ENCODE results near the gene LRRTM4. TPM values are rescaled to one million over a fixed set of nuclear protein-coding genes. Genes with fewer than 3 reads are reported as not detected.

Gene LRRTM4
- total RNA-seq, 1 donor from 2014 or later = 10.6 TPM

- H3K27ac Mint-ChIP-seq (ENCODE audit: unreplicated experiment) = no peak overlapping the region
- no peak overlapping the region for H3K4me3 Mint-ChIP-seq
- H3K4me1 Mint-ChIP-seq = peaks cover 24% of the 10 kb centered on the region
- H3K9me3 Mint-ChIP-seq = peaks cover 2% of the 10 kb centered on the region
- peaks cover 3% of the 10 kb centered on the region for H3K36me3 Mint-ChIP-seq (ENCODE audit: low read depth)
- DNase-seq (ENCODE audit: low read depth, low spot score) = no peak
- no peak for TF ChIP-seq CTCF (conservative IDR thresholded peaks at IDR 0.05)
- no peaks in the 10 kb centered on the region for H3K27me3 Mint-ChIP-seq (ENCODE audit: low read depth)
Observed at GRCh38 chr2:77457665-77458064, 64.5 kb downstream of the LRRTM4 start.

- no peak for DNase-seq (ENCODE audit: low read depth, low spot score)
- no peaks in the 10 kb centered on the region for H3K9me3 Mint-ChIP-seq
- no peak overlapping the region for H3K4me3 Mint-ChIP-seq
- H3K4me1 Mint-ChIP-seq = no peaks in the 10 kb centered on the region
- no peak overlapping the region for H3K27ac Mint-ChIP-seq (ENCODE audit: unreplicated experiment)
- H3K27me3 Mint-ChIP-seq (ENCODE audit: low read depth) = no peaks in the 10 kb centered on the region
- no peaks in the 10 kb centered on the region for H3K36me3 Mint-ChIP-seq (ENCODE audit: low read depth)
- no peak for TF ChIP-seq CTCF (conservative IDR thresholded peaks at IDR 0.05)
Observed at GRCh38 chr2:77443076-77443475, 79.1 kb downstream of the LRRTM4 start.

GRCh38 chr2:77434880-77435279, 87.3 kb downstream of the LRRTM4 start:
- H3K4me1 Mint-ChIP-seq = no peaks in the 10 kb centered on the region
- no peaks in the 10 kb centered on the region for H3K27me3 Mint-ChIP-seq (ENCODE audit: low read depth)
- TF ChIP-seq CTCF (conservative IDR thresholded peaks at IDR 0.05) = peak; percentile 41
- H3K27ac Mint-ChIP-seq (ENCODE audit: unreplicated experiment) = no peak overlapping the region
- DNase-seq (ENCODE audit: low read depth, low spot score) = no peak
- H3K4me3 Mint-ChIP-seq = no peak overlapping the region
- H3K9me3 Mint-ChIP-seq = peaks cover 3% of the 10 kb centered on the region
- no peaks in the 10 kb centered on the region for H3K36me3 Mint-ChIP-seq (ENCODE audit: low read depth)

GRCh38 chr2:77428946-77429345, 93.2 kb downstream of the LRRTM4 start:
- Mint-ChIP-seq H3K4me3 (no peak overlapping the region), H3K27me3 (ENCODE audit: low read depth) (no peaks in the 10 kb centered on the region), H3K27ac (ENCODE audit: unreplicated experiment) (no peak overlapping the region)

GRCh38 chr2:77421971-77422370, 100.2 kb downstream of the LRRTM4 start:
- no peak for TF ChIP-seq CTCF (conservative IDR thresholded peaks at IDR 0.05)

More at GRCh38 chr2:77428946-77429345, 93.2 kb downstream of the LRRTM4 start:
- no peak for TF ChIP-seq CTCF (conservative IDR thresholded peaks at IDR 0.05)
- Mint-ChIP-seq H3K36me3 (ENCODE audit: low read depth) (no peaks in the 10 kb centered on the region), H3K9me3 (peaks cover 3% of the 10 kb centered on the region), H3K4me1 (no peaks in the 10 kb centered on the region)
- no peak for DNase-seq (ENCODE audit: low read depth, low spot score)

GRCh38 chr2:77418537-77418936, 103.6 kb downstream of the LRRTM4 start:
- no peak for DNase-seq (ENCODE audit: low read depth, low spot score)
- Mint-ChIP-seq H3K27me3 (ENCODE audit: low read depth) (no peaks in the 10 kb centered on the region), H3K27ac (ENCODE audit: unreplicated experiment) (no peak overlapping the region), H3K4me3 (no peak overlapping the region), H3K36me3 (ENCODE audit: low read depth) (no peaks in the 10 kb centered on the region), H3K4me1 (no peaks in the 10 kb centered on the region), H3K9me3 (no peaks in the 10 kb centered on the region)
- no peak for TF ChIP-seq CTCF (conservative IDR thresholded peaks at IDR 0.05)

More at GRCh38 chr2:77421971-77422370, 100.2 kb downstream of the LRRTM4 start:
- H3K4me1 Mint-ChIP-seq = no peaks in the 10 kb centered on the region
- H3K27me3 Mint-ChIP-seq (ENCODE audit: low read depth) = no peaks in the 10 kb centered on the region
- no peaks in the 10 kb centered on the region for H3K36me3 Mint-ChIP-seq (ENCODE audit: low read depth)
- DNase-seq (ENCODE audit: low read depth, low spot score) = no peak
- peaks cover 3% of the 10 kb centered on the region for H3K9me3 Mint-ChIP-seq
- no peak overlapping the region for H3K4me3 Mint-ChIP-seq
- no peak overlapping the region for H3K27ac Mint-ChIP-seq (ENCODE audit: unreplicated experiment)

Data from neural crest cell (in vitro differentiated cells).